COLO668 (cell line): ENCODE results near the gene UNC13B.
"Not testable (repeated sequence)": the region's sequence is repeated elsewhere in the genome, so short reads cannot be mapped to it uniquely, and the experiment has no call there.

Source experiments
- DNase-seq: peaks from one replicate; lab custom pipeline; 2025; ENCODE audit not compliant: unreplicated experiment; lab: John Stamatoyannopoulos, UW

The UNC13B gene

GRCh38 chr9:35161713-35162604, at the start of gene UNC13B:
UNC13B (plus strand) TSS chr9:35162009; CDS start chr9:35162284, 275 bp downstream.
- peak; percentile 93 for DNase-seq

GRCh38 chr9:35112257-35113020, 49.4 kb upstream of the UNC13B start:
- DNase-seq, result no peak

DNA sequence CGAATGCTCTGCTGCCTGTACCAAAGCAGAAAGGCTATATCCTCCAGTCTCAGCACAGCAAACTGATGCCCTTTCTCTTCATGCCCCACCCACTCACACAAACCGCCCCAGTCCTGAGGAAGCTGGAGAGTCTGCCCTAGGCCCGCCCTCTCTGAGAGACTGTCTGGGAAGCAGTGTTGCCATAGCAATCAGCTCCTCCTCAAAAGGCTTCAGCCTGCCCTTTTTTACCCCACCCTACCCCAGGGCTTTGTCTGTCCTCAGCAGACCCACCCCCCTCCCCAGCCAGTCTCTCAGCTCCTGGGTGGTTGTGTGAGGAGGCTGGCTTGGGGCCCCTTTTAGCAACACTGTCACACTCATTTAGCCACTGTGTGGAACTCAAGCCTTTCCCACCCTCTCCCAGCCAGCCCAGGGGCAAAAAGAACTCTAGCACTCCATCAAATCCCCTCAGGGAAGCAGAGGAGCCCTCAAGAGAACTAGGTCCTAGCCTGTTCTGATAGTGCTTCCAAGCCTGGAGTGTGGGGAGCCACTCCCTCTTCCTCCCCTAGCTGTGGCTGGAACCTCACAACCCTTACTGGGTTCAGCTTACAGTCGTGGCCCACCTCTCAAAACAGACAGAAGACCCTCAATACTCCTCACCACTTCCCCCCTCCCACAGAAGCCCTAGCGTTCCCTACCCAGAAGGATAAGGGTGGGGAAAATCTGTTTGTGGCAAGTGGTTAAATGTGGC, 47.5 kb upstream of the UNC13B start:
- DNase-seq, result peak; percentile 35

GRCh38 chr9:35114840-35115628, 46.8 kb upstream of the UNC13B start:
- DNase-seq, result peak; percentile 19

DNA sequence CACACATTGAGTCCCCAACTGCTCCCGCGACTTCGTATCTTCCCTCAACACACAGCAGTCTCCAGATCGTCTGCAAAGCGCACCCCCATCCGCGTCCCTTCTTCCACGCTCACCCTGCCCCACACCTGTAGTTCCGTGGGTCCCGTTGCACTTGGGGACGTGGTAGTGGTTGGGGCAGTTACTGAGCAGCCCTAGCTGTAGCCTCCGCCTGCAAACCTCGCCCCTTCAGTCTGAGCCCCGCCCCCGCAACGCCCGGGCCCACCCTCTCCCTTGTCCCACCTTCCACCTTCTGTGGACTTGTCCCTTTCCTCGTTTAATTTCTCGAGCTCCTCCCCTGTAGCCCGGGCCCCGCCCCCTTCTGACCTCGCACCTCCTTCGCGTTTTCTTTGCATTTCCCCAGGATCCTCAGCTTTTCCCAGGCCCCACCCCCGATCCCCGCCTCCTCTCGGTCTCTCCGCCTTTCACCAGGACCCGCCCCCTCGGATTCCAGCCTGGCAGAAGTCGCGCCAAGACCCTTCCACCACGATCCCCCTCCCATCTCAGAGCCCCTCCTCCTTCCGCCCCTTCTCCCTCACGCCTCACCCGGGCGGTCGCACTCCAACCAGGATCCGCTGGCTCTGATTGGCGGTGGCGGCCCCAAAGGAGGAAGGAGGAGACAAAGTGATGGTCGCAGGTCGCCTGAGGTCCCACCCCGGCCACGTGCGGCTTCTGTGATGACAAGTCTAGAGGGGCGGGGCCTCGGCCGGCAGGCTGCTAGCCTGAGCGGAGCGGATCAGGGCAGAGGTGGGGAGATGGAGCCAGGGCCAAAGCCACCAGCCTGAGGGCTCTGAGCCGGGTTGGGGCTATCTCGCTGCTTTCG, 45.9 kb upstream of the UNC13B start, which contains the start of gene ATOSB:
TSS of gene ATOSB (minus strand) at position 183 of the 859 bp plus-strand sequence. CDS start 7,588 bp downstream, outside the sequence.
- DNase-seq, result peak; percentile 91

GRCh38 chr9:35116539-35116897, 45.3 kb upstream of the UNC13B start:
- no peak for DNase-seq

DNA sequence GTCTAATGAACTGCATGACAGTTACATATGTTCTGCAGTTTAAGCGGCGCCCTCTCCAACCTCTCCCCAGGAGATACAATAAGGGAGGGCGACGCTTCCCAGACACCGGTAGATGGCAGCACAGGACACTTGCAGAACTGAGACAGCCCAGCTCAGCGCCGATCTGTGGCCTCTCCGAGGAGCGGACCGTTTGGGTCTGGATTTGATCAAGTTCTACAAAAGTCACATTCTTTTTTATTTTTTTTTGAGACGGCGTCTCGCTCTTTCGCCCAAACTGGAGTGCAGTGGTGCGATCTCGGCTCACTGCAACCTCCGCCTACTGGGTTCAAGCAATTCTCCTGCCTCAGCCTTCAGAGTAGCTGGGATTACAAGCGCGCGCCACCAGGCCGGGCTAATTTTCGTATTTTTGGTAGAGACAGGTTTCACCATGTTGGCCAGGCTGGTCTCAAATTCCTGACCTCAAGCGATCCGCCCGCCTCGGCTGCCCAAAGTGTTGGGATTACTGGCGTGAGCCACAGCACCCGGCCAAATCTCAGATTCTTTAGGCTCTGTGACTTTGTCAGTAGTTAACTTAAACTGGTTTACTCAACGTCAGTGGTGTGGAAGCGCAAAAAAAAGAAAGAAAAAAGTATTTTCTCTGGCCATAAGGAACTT, 44.8 kb upstream of the UNC13B start:
- peak; percentile 87 for DNase-seq

- no peak for DNase-seq
Observed at GRCh38 chr9:35134920-35135319, 26.9 kb upstream of the UNC13B start.

GRCh38 chr9:35135988-35136387, 25.8 kb upstream of the UNC13B start:
- DNase-seq, result no peak

GRCh38 chr9:35136866-35137265, 24.9 kb upstream of the UNC13B start:
- no peak for DNase-seq

- no peak for DNase-seq
Observed at GRCh38 chr9:35140093-35140492, 21.7 kb upstream of the UNC13B start.

GRCh38 chr9:35142037-35142436, 19.8 kb upstream of the UNC13B start:
- DNase-seq, result no peak

- DNase-seq, result not testable (repeated sequence)
Observed at GRCh38 chr9:35147941-35148563, 13.8 kb upstream of the UNC13B start.

- DNase-seq, result no peak
Observed at GRCh38 chr9:35152926-35153325, 8.9 kb upstream of the UNC13B start.

GRCh38 chr9:35156781-35157180, 5.0 kb upstream of the UNC13B start:
- no peak for DNase-seq

GRCh38 chr9:35157836-35158235, 4.0 kb upstream of the UNC13B start:
- not testable (repeated sequence) for DNase-seq

GRCh38 chr9:35158501-35159280, 3.1 kb upstream of the UNC13B start:
- DNase-seq, result no peak
